SHP77 (cell line): ENCODE data around the gene OSBP2.
A peak's percentile ranks its signal among the peaks of the same experiment; 100 is the strongest.
"Not testable (repeated sequence)": the region's sequence is repeated elsewhere in the genome, so short reads cannot be mapped to it uniquely, and the experiment has no call there.

Experiments used
- DNase-seq, 2 experiments: peaks; one replicate each; lab custom pipeline; 2025; lab: John Stamatoyannopoulos, UW

Gene OSBP2

GRCh38 chr22:30718938-30719337 is 24.3 kb downstream of the OSBP2 start:
- no peak for DNase-seq

GRCh38 chr22:30720263-30720837 is 25.7 kb downstream of the OSBP2 start:
- DNase-seq = no peak

- DNase-seq = no peak
Measured at GRCh38 chr22:30721741-30722140, 27.1 kb downstream of the OSBP2 start.

GRCh38 chr22:30728826-30729225 is 34.2 kb downstream of the OSBP2 start:
- no peak for DNase-seq

- no peak for DNase-seq
Measured at GRCh38 chr22:30731658-30732057, 37.0 kb downstream of the OSBP2 start.

GRCh38 chr22:30732426-30732825 is 37.8 kb downstream of the OSBP2 start:
- no peak for DNase-seq

GRCh38 chr22:30733181-30733631 is 38.5 kb downstream of the OSBP2 start:
- no peak for DNase-seq

GRCh38 chr22:30740007-30740406 is 45.3 kb downstream of the OSBP2 start:
- not testable (repeated sequence) for DNase-seq

GRCh38 chr22:30740511-30740910 is 45.8 kb downstream of the OSBP2 start:
- DNase-seq = not testable (repeated sequence)

GRCh38 chr22:30742291-30743256 is 47.9 kb downstream of the OSBP2 start:
- DNase-seq = no peak

- DNase-seq = no peak
Measured at GRCh38 chr22:30743257-30744020, 48.8 kb downstream of the OSBP2 start.

GRCh38 chr22:30744224-30744623 is 49.5 kb downstream of the OSBP2 start:
- DNase-seq = no peak

- DNase-seq = no peak
Measured at GRCh38 chr22:30747493-30747892, 52.8 kb downstream of the OSBP2 start.

- DNase-seq = no peak
Measured at GRCh38 chr22:30749272-30749671, 54.6 kb downstream of the OSBP2 start.

GRCh38 chr22:30749849-30750248 is 55.2 kb downstream of the OSBP2 start:
- no peak for DNase-seq

- no peak for DNase-seq
Measured at GRCh38 chr22:30751529-30751928, 56.9 kb downstream of the OSBP2 start.

- no peak for DNase-seq
Measured at GRCh38 chr22:30752771-30753170, 58.1 kb downstream of the OSBP2 start.

- no peak for DNase-seq
Measured at GRCh38 chr22:30753701-30754100, 59.0 kb downstream of the OSBP2 start.

GRCh38 chr22:30754521-30754920 is 59.8 kb downstream of the OSBP2 start:
- no peak for DNase-seq

GRCh38 chr22:30754971-30755758 is 60.5 kb downstream of the OSBP2 start:
- peak; percentile 61 to 66 for DNase-seq

- no peak for DNase-seq
Measured at GRCh38 chr22:30755759-30756124, 61.1 kb downstream of the OSBP2 start.
